HCT116 (cell line): ENCODE results near the gene TMEM179. TPM values are rescaled to one million over a fixed set of nuclear protein-coding genes. Genes with fewer than 3 reads are reported as not detected.

Source experiments
- ATAC-seq: fragments of 200-7000 bp; cut with Tn5 transposase; 2 replicates; pipeline ENCODE4 v1.9.1; 2020; ENCODE audit warnings: mild to moderate bottlenecking, moderate library complexity
- BruUV-seq: library from RNA; stranded (reverse); fragments of 400-500 nt; replicated peaks from 2 replicates; lab custom pipeline; 2021; lab: Mats Ljungman, UMichigan
- CTCF ChIA-PET: fragments of 300-600 bp; sonication (Branson Sonifier 250); formaldehyde crosslinking; loops from one replicate; lab custom pipeline; 2021; ENCODE audit warnings: antibody characterized with exemption; lab: Charles Lee
- POLR2A ChIA-PET: fragments of 300-600, 350-600 bp; sonication (Branson Sonifier 250); formaldehyde crosslinking; loops from one replicate; lab custom pipeline; 2021; ENCODE audit warnings: antibody characterized with exemption; lab: Charles Lee
- RAD21 ChIA-PET, 2 experiments: fragments of 300-600 bp; sonication (Branson Sonifier 250); formaldehyde crosslinking; loops; one replicate each; lab custom pipeline; 2023; ENCODE audit warnings: low total read pairs in 2 of 2; ENCODE audit not compliant: uncharacterized antibody in 2 of 2, unreplicated experiment in 2 of 2, low non-redundant PET in 1 of 2; lab: Charles Lee
- DNase-seq: peaks from one replicate; pipeline ENCODE4 v3.0.0-alpha.2; 2010; ENCODE audit warnings: low read depth, low spot score
- H2AFZ ChIP-seq: fragments of 200-600 bp; shearing (Covaris generic), sonication (generic); 2 replicates; pipeline ENCODE4 v1.6.1; 2017; ENCODE audit warnings: low read depth, mixed run types, mixed read lengths, antibody characterized with exemption, low read length; ENCODE audit not compliant: poor library complexity, severe bottlenecking
- H3K27ac ChIP-seq: 2 replicates; pipeline ENCODE4 v1.5.1; 2012; ENCODE audit warnings: low read depth, low read length
- H3K27me3 ChIP-seq: fragments of 200-600 bp; sonication (generic); 2 replicates; pipeline ENCODE4 v1.6.1; 2016; ENCODE audit warnings: mixed run types, low read length, mixed read lengths; ENCODE audit not compliant: insufficient read depth
- H3K36me3 ChIP-seq, 2 experiments: fragments of 200-500 bp in 1 of 2; fragments of 200-600 bp in 1 of 2; sonication (Bioruptor generic) in 1 of 2; sonication (generic) in 1 of 2; 2 replicates each; pipeline versions ENCODE4 v1.5.1 to v1.6.1; 2014 to 2016; ENCODE audit warnings: low read length in 2 of 2, inconsistent platforms in 1 of 2, mixed read lengths in 1 of 2, mixed run types in 1 of 2; ENCODE audit not compliant: insufficient read depth in 2 of 2, control insufficient read depth in 1 of 2
- H3K4me1 ChIP-seq, 2 experiments: fragments of 200-600 bp in 1 of 2; sonication (generic) in 1 of 2; 2 replicates each; pipeline versions ENCODE4 v1.5.1 to v1.6.1; 2012 to 2017; ENCODE audit warnings: low read length in 2 of 2, inconsistent platforms in 1 of 2, mild to moderate bottlenecking in 1 of 2, mixed read lengths in 1 of 2, mixed run types in 1 of 2, moderate library complexity in 1 of 2; ENCODE audit not compliant: insufficient read depth in 2 of 2, control insufficient read depth in 1 of 2
- H3K4me2 ChIP-seq: fragments of 200-600 bp; sonication (generic); 2 replicates; pipeline ENCODE4 v1.6.1; 2017; ENCODE audit warnings: mixed run types, low read length, mixed read lengths
- H3K4me3 ChIP-seq, 2 experiments: fragments of 200-600 bp in 1 of 2; sonication (generic) in 1 of 2; replicated peaks in 1 of 2; 2 replicates each; pipeline ENCODE4 v1.5.1; 2011 to 2016; ENCODE audit warnings: low read length in 2 of 2, control low read depth in 1 of 2, low read depth in 1 of 2, mild to moderate bottlenecking in 1 of 2, mixed read lengths in 1 of 2, mixed run types in 1 of 2
- H3K79me2 ChIP-seq: fragments of 200-600 bp; sonication (generic); 2 replicates; pipeline ENCODE4 v1.6.1; 2017; ENCODE audit warnings: mild to moderate bottlenecking, mixed run types, low read length, moderate library complexity, mixed read lengths; ENCODE audit not compliant: insufficient read depth
- H3K9ac ChIP-seq: fragments of 200-600 bp; sonication (generic); 2 replicates; pipeline ENCODE4 v1.6.1; 2016; ENCODE audit warnings: low read length, mixed read lengths
- H3K9me2 ChIP-seq: fragments of 200-600 bp; sonication (generic), shearing (Covaris generic); 2 replicates; pipeline ENCODE4 v1.6.1; 2017; ENCODE audit warnings: mixed run types, mild to moderate bottlenecking, moderate library complexity; ENCODE audit not compliant: insufficient read depth
- H3K9me3 ChIP-seq, 2 experiments: fragments of 200-500 bp in 1 of 2; fragments of 200-600 bp in 1 of 2; sonication (Bioruptor generic) in 1 of 2; sonication (generic) in 1 of 2; 2 replicates each; pipeline ENCODE4 v1.6.1; 2014 to 2017; ENCODE audit warnings: low read length in 2 of 2, mixed read lengths in 2 of 2, inconsistent platforms in 1 of 2, low read depth in 1 of 2, mild to moderate bottlenecking in 1 of 2, mixed run types in 1 of 2, moderate library complexity in 1 of 2; ENCODE audit not compliant: control insufficient read depth in 1 of 2, insufficient read depth in 1 of 2
- H4K20me1 ChIP-seq: fragments of 200-600 bp; sonication (generic), shearing (Covaris generic); 2 replicates; pipeline ENCODE4 v1.6.1; 2017; ENCODE audit warnings: mixed run types, mild to moderate bottlenecking, moderate library complexity; ENCODE audit not compliant: insufficient read depth
- CBX3 ChIP-seq: IDR thresholded peaks from 2 replicates; pipeline ENCODE4 v1.6.1; 2012; ENCODE audit warnings: low read depth
- CEBPB ChIP-seq: IDR thresholded peaks from 2 replicates; pipeline ENCODE4 v1.6.1; 2012; ENCODE audit warnings: low read depth
- EZH2 ChIP-seq: fragments of 200-600 bp; sonication (generic); IDR thresholded peaks from 2 replicates; pipeline ENCODE4 v1.6.1; 2017; ENCODE audit warnings: antibody characterized with exemption, mixed run types
- EZH2phosphoT487 ChIP-seq: fragments of 200-600 bp; IDR thresholded peaks from 2 replicates; pipeline ENCODE4 v1.6.1; 2018; ENCODE audit warnings: antibody characterized with exemption, borderline replicate concordance
- JUND ChIP-seq: IDR thresholded peaks from 2 replicates; pipeline ENCODE4 v1.6.1; 2012
- POLR2AphosphoS5 ChIP-seq: IDR thresholded peaks from 2 replicates; pipeline ENCODE4 v1.6.1; 2011; ENCODE audit warnings: mild to moderate bottlenecking, low read depth, low read length, moderate library complexity
- RAD21 ChIP-seq: IDR thresholded peaks from 2 replicates; pipeline ENCODE4 v1.6.1; 2012; ENCODE audit warnings: low read depth, mild to moderate bottlenecking
- SIN3A ChIP-seq: IDR thresholded peaks from 2 replicates; pipeline ENCODE4 v1.6.1; 2012; ENCODE audit warnings: low read depth
- SP1 ChIP-seq: IDR thresholded peaks from 2 replicates; pipeline ENCODE4 v1.6.1; 2012; ENCODE audit warnings: low read depth
- SRF ChIP-seq: IDR thresholded peaks from 2 replicates; pipeline ENCODE4 v1.6.1; 2012; ENCODE audit warnings: low read depth
- TCF7L2 ChIP-seq: IDR thresholded peaks from 2 replicates; pipeline ENCODE4 v1.7.0; 2011; ENCODE audit warnings: borderline replicate concordance, inconsistent platforms; ENCODE audit not compliant: insufficient read depth, insufficient read length; ENCODE audit errors: extremely low read depth
- ZFX ChIP-seq: fragments of 450-650 bp; IDR thresholded peaks from 2 replicates; pipeline ENCODE4 v1.6.1; 2017
- intact Hi-C: fragments of 100-400 bp; cut with micrococcal nuclease; formaldehyde crosslinking; loops from 2 replicates; pipeline ENCODE4 v1.10.0; 2022
- total RNA-seq: library from RNA; stranded (reverse); gene quantifications from one replicate; pipeline ENCODE4 v1.2.1, GENCODE V29; 2021; ENCODE audit not compliant: unreplicated experiment
- TF ChIP-seq, protein P1 (sequence below): IDR thresholded peaks from 2 replicates; pipeline ENCODE4 v1.6.1; 2012
- TF ChIP-seq, protein P2 (sequence below): IDR thresholded peaks from 2 replicates; pipeline ENCODE4 v1.6.1; 2011; ENCODE audit warnings: mild to moderate bottlenecking, low read length, moderate library complexity; ENCODE audit not compliant: insufficient replicate concordance; ENCODE audit errors: extremely low read depth
- TF ChIP-seq, protein P3 (sequence below), 3 experiments: fragments of 200-600 bp in 1 of 3; sonication (generic) in 1 of 3; IDR thresholded peaks in 2 of 3; conservative IDR thresholded peaks in 1 of 3; 2 replicates each; pipeline ENCODE4 v1.5.1; 2012 to 2017; ENCODE audit warnings: low read depth in 2 of 3, low read length in 2 of 3, antibody characterized with exemption in 1 of 3, borderline replicate concordance in 1 of 3, control low read depth in 1 of 3, mild to moderate bottlenecking in 1 of 3, mixed read lengths in 1 of 3, mixed run types in 1 of 3, moderate library complexity in 1 of 3; ENCODE audit not compliant: insufficient read depth in 1 of 3

The TMEM179 gene
- total RNA-seq, 1 experiment from 2014 or later = not detected

DNA sequence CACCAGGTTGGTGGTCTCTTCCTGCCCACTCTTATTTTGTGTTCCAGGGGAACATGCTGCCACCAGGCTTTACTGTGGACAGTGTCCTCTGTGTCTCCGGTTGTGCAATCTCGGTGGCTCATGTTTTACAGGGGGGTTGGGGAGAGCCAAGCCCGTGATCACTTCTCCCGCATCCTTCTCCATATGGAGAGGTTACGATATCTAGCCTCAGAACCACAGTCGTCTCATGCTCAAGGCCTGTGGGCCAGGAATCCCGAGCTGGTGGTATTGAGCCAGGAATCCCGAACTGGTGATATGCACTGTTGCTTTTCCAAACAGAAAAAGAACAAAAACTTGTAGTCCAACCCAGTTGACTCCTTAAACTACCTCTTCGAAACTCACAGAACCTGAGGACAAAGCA, 47.8 kb upstream of the TMEM179 start:
- H3K9me2 ChIP-seq = no peaks in the 10 kb centered on the region
- H3K36me3 ChIP-seq = no peaks in the 10 kb centered on the region
- ChIA-PET RAD21 (no interaction called here), POLR2A (no interaction called here)
- H4K20me1 ChIP-seq = no peaks in the 10 kb centered on the region
- no peak overlapping the region for H3K4me2 ChIP-seq
- H3K27ac ChIP-seq = no peak overlapping the region
- no peak for ATAC-seq
- H3K4me1 ChIP-seq = peaks cover 0 to 10% of the 10 kb centered on the region in 2 experiments; a peak in 1 of 4 replicates
- H3K27me3 ChIP-seq = no peaks in the 10 kb centered on the region
- H2AFZ ChIP-seq = no peak overlapping the region
- DNase-seq = no peak
- TF ChIP-seq SRF = no peak
- TF ChIP-seq EZH2 = no peak
- TF ChIP-seq POLR2AphosphoS5 = no peak
- TF ChIP-seq, protein P1, sequence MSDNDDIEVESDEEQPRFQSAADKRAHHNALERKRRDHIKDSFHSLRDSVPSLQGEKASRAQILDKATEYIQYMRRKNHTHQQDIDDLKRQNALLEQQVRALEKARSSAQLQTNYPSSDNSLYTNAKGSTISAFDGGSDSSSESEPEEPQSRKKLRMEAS = no peak
- TF ChIP-seq, protein P2, sequence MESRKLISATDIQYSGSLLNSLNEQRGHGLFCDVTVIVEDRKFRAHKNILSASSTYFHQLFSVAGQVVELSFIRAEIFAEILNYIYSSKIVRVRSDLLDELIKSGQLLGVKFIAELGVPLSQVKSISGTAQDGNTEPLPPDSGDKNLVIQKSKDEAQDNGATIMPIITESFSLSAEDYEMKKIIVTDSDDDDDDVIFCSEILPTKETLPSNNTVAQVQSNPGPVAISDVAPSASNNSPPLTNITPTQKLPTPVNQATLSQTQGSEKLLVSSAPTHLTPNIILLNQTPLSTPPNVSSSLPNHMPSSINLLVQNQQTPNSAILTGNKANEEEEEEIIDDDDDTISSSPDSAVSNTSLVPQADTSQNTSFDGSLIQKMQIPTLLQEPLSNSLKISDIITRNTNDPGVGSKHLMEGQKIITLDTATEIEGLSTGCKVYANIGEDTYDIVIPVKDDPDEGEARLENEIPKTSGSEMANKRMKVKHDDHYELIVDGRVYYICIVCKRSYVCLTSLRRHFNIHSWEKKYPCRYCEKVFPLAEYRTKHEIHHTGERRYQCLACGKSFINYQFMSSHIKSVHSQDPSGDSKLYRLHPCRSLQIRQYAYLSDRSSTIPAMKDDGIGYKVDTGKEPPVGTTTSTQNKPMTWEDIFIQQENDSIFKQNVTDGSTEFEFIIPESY = no peak
- TF ChIP-seq, protein P3, sequence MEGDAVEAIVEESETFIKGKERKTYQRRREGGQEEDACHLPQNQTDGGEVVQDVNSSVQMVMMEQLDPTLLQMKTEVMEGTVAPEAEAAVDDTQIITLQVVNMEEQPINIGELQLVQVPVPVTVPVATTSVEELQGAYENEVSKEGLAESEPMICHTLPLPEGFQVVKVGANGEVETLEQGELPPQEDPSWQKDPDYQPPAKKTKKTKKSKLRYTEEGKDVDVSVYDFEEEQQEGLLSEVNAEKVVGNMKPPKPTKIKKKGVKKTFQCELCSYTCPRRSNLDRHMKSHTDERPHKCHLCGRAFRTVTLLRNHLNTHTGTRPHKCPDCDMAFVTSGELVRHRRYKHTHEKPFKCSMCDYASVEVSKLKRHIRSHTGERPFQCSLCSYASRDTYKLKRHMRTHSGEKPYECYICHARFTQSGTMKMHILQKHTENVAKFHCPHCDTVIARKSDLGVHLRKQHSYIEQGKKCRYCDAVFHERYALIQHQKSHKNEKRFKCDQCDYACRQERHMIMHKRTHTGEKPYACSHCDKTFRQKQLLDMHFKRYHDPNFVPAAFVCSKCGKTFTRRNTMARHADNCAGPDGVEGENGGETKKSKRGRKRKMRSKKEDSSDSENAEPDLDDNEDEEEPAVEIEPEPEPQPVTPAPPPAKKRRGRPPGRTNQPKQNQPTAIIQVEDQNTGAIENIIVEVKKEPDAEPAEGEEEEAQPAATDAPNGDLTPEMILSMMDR (IDR thresholded peaks at IDR 0.05 in 2 of 3, conservative IDR thresholded peaks at IDR 0.05 in 1 of 3; ENCODE audit: borderline replicate concordance in 1 of 3, insufficient read depth in 1 of 3, low read depth in 2 of 3, low read length in 2 of 3) = no peak
- TF ChIP-seq SIN3A = no peak
- TF ChIP-seq ZFX = no peak
- TF ChIP-seq CEBPB = no peak
- no peak for TF ChIP-seq JUND
- no peak for TF ChIP-seq SP1
- TF ChIP-seq EZH2phosphoT487 = no peak
- TF ChIP-seq TCF7L2 = no peak
- no peak for TF ChIP-seq RAD21
- TF ChIP-seq CBX3 = no peak
- TF ChIP-seq, all 23 proteins: peak for 0
- intact Hi-C loops = no loop called here
- peaks cover 8 to 26% of the 10 kb centered on the region in 2 experiments; a peak in 2 of 4 replicates for H3K9me3 ChIP-seq
- no peaks in the 10 kb centered on the region for H3K79me2 ChIP-seq
- H3K9ac ChIP-seq = no peak overlapping the region
- H3K4me3 ChIP-seq = no peak overlapping the region
- BruUV-seq = no TSS peak
- CTCF ChIA-PET = no interaction called here
